RPMI7951 (cell line): Measurements from ENCODE around the gene DOCK4. TPM values are rescaled to one million over a fixed set of nuclear protein-coding genes. Genes with fewer than 3 reads are reported as not detected.

Experiments used
- DNase-seq: peaks from one replicate; pipeline ENCODE4 v3.0.0-alpha.2; 2012; ENCODE audit warnings: low read depth
- total RNA-seq: library from RNA; depleted of rRNA; stranded (reverse); fragments of >200 nt; shearing (Covaris generic); gene quantifications from 2 replicates; pipeline ENCODE4 v1.2.3, GENCODE V29; 2014

The DOCK4 gene
- total RNA-seq, 1 experiment from 2014 or later: 10.8 TPM

DNA sequence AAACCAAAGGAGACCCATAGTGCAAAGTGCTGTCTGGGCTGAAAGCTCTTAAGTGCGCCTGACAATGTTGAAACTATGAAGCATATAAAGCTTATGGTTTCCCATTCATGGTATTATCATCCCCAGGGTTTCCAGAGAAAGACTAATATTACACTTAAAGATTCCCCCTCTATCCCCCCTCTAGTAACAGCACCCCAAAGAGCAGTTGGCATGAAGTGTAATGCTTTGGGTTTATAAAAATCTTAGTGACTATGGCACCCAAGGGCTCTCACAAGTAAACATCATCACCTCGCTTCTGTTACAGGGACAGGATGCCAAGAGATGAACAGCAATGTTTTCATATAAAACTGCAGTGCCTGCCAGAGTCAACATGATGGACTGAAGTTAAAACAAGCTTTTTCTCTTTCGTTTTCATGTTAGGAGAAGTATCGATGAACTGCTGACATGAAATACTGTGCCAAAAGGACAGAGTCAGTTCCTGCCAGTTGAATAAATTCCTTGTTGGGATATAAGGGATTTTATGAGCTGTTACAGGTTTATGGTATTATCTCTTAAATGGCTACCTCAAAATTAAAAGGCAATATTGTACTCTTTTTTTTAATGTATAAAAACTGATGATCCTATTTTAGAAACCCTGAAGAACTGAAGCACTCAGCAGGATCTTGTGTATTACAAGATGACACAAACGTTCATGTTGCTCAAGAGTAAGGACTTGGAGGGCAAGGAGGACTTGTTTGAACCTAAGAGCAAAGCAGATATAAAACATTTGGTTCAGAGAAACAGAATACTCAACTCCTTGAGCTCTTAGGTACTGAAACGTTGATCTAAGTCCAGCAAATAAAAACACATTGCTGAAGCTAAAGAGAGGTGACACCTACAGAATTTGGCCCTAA lies 440.2 kb downstream of the DOCK4 start:
- DNase-seq: no peak

DNA sequence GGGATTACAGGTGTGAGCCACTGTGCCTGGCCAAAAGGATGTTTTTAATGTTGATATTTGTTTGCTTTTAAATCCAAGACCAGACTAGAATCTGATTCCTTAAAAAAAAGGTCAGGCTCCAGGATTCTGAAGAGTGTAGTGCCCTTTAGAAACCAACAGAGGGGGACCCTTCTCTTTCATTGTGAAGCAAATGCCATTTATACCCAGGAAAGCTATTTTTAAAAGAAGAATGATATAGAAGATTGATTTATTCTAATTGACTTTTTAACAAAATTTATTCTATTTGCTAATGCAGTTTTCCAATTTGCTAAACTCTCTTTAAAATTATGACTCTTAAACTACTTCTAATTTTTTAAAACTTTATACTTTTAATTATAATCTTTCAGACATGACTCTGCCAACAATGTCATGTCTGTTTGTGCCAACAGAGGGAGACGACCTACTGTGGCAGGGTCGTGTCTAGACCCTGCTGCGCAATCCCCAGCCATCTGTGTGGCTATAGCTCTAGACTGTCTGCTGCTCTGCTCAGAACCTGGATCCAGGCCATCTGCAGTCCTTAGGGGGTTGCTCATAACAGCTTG lies 442.9 kb downstream of the DOCK4 start:
- peak; percentile 52 for DNase-seq

DNA sequence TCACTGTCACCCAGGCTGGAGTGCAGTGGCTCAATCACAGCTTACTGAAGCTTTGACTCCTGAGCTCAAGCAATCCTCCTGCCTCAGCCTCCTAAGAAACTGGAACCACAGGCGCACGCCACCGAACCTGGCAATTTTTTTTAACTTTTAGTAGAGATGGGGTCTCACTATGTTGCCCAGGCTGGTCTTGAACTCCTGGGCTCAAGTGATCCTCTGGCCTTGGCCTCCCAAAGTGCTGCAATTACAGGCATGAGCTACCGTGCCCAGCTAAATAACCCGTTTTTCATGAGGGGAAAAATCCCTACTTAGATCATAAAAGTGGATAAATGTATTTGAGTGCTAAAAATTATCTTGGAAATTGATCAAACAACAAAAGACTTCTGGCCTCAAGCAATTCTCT lies 443.4 kb downstream of the DOCK4 start:
- no peak for DNase-seq

DNA sequence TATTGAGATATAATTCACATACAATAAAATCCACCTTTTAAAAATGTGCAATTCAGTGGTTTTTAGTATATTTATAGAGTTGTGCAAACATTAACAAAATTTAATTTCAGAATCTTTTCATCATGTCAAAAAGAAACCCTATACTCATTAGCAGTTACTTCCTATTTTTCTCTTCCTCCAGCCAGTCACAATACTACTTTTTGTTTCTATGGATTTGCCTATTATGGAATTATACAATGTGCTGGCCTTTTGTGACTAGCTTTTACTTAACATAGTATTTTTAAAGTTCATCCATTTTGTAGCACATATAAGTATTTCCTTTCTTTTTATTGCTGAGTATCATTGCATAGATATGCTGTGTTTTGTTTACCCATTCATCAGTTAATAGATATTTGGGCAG lies 444.0 kb downstream of the DOCK4 start:
- DNase-seq: no peak

DNA sequence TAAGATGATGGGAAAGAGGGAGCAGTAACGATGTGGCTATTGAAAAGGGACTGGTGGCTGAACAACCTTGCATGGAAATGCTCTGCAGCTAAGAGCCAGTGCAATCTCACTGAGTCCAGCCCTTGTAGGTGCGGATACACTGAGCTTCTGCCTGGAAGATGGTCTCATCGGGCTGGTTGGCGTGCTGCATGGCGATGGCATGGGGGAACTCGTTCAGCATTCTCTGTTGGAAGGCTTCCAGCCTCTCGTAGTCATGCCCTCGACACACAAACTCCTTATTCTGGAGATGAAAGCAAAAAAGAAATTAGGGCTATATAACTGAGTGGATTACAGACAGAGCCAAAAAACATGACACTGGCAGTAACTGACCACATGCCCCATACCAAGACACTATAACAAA lies 446.2 kb downstream of the DOCK4 start:
- no peak for DNase-seq

DNA sequence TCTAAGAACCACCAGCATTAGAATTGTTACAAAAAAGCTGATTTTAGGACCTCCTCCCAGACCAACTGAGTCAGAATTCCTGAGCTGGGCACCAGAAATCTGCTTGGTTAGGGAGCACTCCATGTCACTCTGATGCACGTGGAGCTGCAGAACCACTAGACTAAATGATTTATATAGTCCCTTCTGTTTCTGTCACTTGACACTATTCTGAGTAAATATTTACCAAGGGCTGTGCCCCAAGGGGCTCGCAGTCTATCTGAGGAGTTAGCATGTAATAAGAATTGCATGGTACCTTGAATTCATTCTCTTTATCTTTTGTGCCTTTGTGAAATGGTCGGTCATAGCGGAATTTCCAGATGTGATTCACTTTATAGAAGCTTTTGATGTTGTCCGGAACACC lies 447.9 kb downstream of the DOCK4 start:
- no peak for DNase-seq

DNA sequence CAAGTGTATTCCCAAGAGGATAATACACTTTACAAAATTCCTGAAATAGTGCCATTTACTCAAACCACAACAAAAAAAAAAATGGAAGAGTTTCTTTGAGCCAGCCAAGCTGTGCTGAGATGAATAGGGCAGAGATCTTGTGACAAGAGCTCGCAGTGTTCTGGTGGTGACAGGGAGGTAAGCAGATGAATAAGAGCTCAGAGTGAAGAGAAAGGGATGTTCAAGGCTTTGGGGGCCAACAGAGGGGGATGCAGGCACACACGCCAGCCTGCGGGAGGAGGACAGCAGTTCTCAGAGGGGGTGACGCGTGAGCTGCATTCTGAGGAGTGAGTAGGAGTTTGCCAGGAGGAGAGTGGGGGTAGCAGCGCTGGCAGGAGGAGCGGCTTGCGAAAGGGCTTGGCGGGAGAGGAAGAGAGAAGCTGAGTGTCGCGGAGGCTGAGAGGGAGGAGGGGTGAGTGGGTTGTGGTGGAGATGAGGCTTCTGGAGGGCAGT lies 449.5 kb downstream of the DOCK4 start:
- peak; percentile 72 for DNase-seq

DNA sequence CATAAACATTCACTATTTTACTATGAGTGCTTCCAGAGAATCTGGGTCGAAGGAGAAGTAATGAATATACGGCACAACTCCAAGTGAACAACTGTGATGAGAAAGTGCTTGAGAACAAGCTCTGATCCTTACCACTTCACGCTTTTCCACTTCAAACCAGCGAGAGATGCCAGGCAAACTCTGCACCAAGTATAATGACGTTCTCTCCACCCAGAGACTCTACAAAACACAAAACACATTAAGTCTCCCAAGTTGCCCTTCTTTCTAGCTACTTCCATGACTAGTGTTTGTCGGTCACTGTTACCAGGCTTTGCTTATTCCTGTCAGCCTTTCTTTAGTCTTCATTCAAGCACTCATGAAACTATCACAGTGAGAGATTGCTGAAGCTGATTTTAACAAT lies 450.8 kb downstream of the DOCK4 start:
- no peak for DNase-seq

DNA sequence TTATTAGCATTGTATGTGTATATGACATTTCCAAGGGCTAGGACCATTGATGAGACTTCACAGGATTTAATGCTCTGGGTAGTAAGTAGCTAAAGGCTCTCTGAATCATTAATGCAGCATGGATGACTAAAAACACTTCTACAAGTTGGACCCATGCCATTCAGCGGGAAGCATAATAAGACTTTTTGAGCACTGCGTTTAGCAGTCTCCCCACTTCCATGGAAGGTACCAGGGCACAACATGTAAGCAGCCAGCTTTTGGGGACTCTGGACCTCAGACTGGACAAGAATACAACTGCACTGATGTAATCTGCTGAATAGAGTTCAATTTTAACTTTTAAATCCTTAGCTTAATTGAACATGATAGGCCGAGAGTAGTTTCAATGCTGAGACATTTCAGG lies 452.2 kb downstream of the DOCK4 start:
- no peak for DNase-seq

DNA sequence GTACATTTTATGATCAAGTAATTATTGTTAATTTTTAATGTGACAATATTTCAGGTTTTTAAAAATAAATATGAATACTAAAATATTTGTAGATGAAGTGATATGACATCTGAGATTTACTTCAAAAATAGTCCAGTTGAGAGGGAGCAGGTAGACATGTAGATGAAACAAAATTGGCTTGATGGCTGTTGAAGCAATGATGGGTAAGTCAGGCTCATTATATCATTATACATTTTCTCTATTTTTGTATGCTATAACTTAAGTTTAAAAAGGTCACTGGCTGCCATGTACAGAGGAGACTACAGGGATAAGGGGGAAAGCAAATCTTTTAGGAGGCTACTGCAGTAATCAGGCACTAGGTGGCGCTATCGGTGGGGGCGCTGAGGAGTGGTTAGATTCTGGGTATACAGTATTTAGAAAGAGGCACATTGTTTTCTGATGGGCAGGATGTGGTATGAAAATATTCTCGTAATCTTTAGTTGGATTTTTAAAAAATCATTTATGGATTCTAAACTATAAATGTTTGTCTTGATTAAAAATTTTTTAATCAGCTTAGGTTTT lies 454.1 kb downstream of the DOCK4 start:
- DNase-seq: peak; percentile 52

DNA sequence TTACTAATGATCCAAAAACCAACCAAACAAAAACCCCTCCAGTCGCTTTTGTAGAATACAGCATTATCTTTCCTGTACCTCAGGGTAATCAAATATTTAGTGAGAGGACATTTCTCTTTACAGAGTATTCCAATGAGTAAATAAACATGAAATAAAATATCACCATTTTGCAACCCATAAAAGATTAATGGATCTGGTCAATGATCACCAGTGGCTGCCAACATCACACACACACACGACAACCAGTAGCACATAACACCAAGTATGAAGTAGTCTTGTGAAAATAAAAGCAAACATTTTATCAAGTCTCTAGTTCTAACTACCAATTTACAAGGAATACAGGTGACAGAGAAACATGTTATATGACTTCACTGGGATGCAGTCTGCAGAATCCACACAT lies 455.3 kb downstream of the DOCK4 start:
- no peak for DNase-seq

DNA sequence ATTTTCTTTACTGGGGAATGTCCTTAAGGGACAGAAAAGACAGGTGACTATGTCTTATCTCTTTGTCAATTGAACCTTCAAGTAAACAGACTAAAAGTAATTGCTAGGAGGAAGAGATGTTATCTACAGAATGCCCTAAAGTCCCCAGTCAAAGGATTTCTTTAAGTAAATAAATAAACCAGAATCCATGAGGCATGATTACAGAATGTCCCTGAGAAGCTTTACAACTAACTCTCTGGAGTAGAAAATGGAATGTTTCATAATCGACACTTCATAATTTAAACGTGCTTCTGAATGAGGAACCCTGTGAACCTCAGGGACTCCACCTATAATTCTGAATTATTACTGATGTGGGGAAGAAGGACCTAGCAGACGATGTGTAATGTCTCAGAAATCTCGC lies 456.0 kb downstream of the DOCK4 start:
- no peak for DNase-seq

DNA sequence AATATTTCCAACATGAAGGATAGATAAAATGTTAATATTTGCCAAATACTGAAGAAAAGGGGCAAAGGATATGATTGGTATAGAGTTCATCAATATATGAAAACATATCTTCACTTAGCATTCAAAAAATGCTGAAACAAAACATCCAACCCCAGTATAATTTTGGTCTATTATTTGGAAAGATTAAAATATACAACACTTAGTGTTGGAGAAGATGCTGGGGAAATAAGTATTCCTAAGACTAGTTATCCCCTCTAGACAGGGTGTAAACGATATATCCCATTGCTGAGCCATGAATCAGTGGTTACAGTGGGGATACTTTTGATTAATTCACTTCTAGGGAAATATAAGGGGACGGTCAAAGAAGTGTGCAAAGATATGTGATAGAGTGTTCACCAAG lies 456.6 kb downstream of the DOCK4 start:
- DNase-seq: no peak

DNA sequence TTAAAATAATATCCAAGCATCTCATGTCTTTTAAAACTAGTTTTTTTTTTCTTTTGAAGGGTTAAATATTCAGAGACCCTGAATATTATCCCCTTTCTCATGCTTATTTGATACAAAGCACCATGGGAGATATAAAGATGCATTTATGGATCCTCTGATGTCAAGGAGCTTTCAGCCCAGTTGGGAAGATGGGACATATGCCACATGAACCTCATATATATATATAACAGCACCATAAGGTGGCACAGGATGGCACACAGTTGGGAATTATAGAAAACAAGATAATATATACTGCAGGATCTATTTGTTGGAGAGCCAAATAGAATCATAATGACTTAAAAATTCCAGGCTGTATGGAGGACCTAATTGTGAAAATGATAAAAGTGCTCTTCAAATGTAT lies 458.5 kb downstream of the DOCK4 start:
- DNase-seq: no peak

DNA sequence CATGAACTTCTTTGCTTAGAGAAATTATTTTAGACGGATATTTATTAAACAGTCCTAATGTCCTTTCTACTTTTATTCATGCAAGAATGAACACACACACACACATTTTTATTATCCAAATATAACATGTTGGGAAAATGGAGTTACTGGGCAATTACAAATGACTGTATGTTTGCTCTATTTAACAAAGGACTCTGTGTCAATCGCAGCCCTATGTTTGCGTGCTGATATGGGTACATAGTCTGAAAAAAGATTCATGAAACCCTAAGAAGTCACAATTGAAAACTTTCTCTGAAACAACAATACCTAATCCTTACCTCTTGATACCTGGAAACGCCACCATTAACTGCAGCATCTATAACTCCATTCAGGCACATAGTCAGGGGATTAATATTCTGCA lies 459.2 kb downstream of the DOCK4 start:
- no peak for DNase-seq

DNA sequence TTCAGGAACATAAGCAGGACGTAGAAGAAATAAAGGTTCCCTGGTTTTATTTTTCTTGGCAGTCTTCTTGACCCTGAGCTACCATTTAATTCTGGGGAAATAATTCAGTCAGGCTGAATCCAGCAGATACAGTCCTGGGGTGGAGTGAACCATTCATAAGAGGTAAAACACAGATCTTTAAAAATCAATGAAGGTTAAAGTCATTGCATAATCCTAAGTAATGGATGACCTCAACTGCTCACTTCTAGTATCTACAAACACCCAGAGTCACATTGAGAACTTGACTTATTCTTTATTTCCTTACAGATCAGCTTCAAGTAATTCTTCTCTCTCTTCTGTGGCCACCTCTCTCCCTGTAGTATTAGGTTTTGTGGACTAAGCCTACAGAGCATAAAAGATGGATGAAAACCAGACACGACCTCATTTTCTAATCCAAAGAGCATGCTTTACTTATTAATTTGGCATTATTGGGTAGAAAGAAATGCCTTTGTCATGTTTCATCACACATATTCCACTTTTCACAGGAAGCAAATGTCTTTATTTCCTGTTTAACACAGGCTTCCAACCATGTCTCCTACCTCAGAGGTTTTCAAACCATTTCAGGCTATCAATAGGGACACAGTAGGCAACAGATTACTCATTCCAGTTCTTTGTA lies 461.6 kb downstream of the DOCK4 start:
- DNase-seq: peak; percentile 13

DNA sequence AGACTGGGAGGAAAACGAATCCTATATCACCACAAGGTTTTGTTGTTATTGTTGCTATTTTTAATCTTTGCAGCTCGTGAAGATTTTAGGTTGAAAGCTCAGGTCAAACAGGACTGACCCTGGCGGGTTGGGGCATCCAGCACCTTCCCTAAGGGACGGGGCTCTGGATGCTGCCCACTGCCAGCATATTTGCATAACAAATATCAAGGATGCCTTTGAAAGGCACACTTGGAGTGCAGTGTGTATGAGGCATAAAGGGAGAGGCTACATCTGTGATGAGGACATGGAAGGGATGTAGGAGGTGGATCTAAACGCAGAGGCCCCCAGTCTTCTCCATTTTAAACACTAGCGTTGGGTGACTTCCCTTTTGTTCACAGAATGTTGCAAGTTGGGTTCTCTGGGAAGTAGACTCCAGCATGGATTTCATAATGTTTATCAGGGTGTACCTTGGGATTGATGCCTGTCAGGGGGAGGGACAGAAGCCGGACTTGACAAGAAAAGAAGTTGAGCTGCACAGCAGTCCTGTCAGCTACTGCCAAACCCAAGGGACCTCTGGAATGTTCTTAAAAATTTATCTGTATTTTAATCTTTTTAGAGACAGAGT lies 462.9 kb downstream of the DOCK4 start:
- DNase-seq: no peak

DNA sequence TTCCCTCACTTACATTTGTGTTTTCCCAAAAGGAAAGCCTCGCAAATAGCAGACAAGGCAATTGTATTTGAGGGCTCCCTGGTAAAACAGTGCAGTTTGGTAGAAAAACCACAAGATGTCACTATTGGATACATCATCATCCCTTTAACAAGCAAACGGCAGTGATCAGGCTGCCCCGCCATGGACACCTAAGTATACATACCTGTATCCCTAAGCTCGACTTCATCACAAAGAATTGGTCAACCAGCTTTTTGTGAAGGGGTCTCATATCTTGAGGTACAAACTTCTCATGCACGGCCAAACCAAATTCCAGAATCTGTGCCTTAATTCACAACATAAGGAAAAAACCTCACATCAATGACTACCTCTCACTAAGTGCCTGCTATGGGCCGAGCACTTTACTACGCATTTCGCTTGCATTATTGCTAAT lies 464.4 kb downstream of the DOCK4 start:
- peak; percentile 64 for DNase-seq

DNA sequence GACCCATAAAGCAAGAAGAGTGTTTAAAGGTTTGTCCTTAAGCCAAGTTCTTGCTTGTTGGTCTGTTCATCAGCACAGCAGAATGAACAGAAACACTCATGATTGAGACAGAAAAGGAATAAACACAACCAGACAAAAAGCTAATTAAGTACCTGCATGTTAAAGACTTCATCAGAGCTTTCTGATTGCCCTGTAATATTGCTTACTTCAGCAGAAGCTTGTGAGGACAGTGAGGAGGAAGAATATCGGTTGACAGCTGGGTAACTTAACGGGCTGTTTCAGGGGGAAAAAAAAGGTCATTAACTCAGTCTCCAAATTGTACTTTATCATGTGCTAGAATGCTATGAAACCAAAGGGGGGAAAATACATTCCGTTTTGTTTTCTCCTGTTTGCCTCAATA lies 465.3 kb downstream of the DOCK4 start:
- no peak for DNase-seq

DNA sequence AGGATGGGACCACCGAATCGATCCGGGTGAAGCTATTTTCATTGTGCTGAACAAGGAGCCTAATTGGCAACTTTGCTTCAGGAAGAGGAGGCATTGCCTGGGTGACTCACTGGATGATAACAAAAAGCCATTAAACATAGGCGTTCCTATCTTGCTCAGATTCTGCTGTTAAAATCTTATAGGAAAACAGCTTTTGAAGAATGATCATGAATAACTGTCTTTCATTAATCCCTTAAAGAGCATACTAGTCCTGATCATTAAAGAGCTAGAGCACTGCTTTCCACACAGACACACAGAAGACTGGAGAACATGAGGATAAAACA lies 469.7 kb downstream of the DOCK4 start:
- DNase-seq: no peak

DNA sequence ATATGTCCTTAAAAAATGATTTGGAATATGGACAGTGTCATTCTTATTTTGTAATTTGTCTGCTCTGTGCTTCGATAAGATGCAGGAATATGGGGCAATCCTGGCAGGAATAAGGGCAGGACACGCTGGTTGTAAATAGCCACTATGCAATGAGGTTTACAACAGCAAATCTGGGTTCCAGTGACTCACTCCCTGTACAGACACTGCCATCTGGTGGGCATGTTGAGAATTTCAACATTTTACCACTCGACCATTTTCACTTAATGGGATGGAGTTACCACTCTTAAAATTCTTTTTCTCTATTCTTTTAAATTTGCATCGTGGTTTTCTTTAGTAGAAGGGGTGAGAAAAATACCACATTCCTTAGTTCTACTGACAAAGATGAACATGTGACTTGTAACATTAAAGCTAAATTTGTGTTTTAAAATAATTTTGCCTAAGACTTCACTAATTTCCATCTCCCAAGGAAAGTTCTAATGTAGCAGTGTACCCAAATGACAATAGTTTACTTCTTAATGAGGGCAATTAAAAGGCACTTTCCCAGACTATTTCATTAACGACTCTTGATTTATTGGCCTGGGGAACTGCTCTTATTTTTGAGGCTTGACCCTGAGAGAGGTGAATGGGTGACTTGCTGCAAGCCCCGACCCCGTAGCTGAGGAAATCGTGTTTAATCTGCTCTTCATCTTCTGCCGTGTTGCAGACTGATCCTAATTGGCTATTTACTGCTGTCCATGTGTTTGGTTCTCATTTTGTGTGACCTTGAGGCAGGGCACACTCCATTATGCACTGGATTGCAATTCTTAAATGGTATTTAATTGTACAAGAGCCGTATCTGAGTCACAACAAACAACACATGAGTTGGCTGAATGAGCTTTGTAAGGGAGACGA lies 470.3 kb downstream of the DOCK4 start:
- peak; percentile 65 for DNase-seq
